LNCAP (cell line): ENCODE results near the gene PTPRM.

Source experiments
- CTCF ChIP-seq: fragments of 450-650 bp; IDR thresholded peaks from 2 replicates; pipeline ENCODE4 v1.5.1; 2017; ENCODE audit warnings: mild to moderate bottlenecking

Gene PTPRM

GRCh38 chr18:7535436-7536205 is 31.5 kb upstream of the PTPRM start:
- no peak for TF ChIP-seq CTCF

- TF ChIP-seq CTCF = no peak
These were observed 30.0 kb upstream of the PTPRM start for GRCh38 chr18:7537145-7537544.

GRCh38 chr18:7541835-7542234 is 25.3 kb upstream of the PTPRM start:
- TF ChIP-seq CTCF = no peak

- TF ChIP-seq CTCF = no peak
These were observed 22.4 kb upstream of the PTPRM start for GRCh38 chr18:7544686-7545085.

GRCh38 chr18:7545734-7546133 is 21.4 kb upstream of the PTPRM start:
- no peak for TF ChIP-seq CTCF

- no peak for TF ChIP-seq CTCF
These were observed 18.9 kb upstream of the PTPRM start for GRCh38 chr18:7548221-7548620.

DNA sequence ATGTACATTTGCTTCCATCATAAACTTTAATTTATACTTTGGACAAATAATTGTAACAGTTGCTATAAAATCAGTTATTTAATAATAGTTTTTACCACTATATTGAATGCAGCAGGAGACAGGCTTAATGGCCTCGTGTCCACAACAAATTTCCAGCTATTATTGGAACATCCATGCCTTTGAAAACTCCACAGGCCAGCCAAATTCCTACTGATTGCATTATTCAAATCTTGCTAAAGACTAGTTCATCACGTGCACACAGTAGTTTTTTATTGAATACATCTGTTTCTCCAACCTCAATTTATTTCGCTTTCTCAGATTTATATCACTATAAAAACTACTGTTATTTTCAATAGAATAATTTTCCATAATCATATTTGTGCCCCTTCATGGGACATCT is 18.4 kb upstream of the PTPRM start:
- TF ChIP-seq CTCF = no peak

- TF ChIP-seq CTCF = no peak
These were observed 9.1 kb upstream of the PTPRM start for GRCh38 chr18:7557973-7558372.
